Upper lobe of left lung (tissue), 6 donors: ENCODE results near the gene CHRNA4. TPM values are rescaled to one million over a fixed set of nuclear protein-coding genes. Genes with fewer than 3 reads are reported as not detected.
A peak's percentile ranks its signal among the peaks of the same experiment; 100 is the strongest.

Source experiments
- ATAC-seq, 2 donors: fragments of 200-7000 bp; cut with Tn5 transposase; one replicate each; pipeline ENCODE4 v1.9.1; 2022; ENCODE audit warnings: mild to moderate bottlenecking in 2 of 2, moderate library complexity in 2 of 2; ENCODE audit not compliant: low FRiP score in 2 of 2
- DNase-seq, 2 donors: peaks; one replicate each; pipeline ENCODE4 v3.0.0-alpha.2; 2019 to 2020
- H3K27ac ChIP-seq, 4 donors: fragments of 200-600 bp; sonication (generic); one replicate each; pipeline ENCODE4 v1.5.1; 2016 to 2019
- H3K27me3 ChIP-seq, 4 donors: fragments of 200-600 bp; sonication (generic); one replicate each; pipeline ENCODE4 v1.5.1; 2017 to 2019
- H3K36me3 ChIP-seq, 4 donors: fragments of 200-600 bp; sonication (generic); one replicate each; pipeline ENCODE4 v1.5.1; 2016 to 2019
- H3K4me1 ChIP-seq, 4 donors: fragments of 200-600 bp; sonication (generic); one replicate each; pipeline ENCODE4 v1.5.1; 2018 to 2019
- H3K4me3 ChIP-seq, 4 donors: fragments of 200-600 bp; sonication (generic); one replicate each; pipeline ENCODE4 v1.5.1; 2017 to 2019; ENCODE audit warnings: mild to moderate bottlenecking in 2 of 4, moderate library complexity in 1 of 4
- H3K9me3 ChIP-seq, 4 donors: fragments of 200-600 bp; sonication (generic); one replicate each; pipeline ENCODE4 v1.5.1; 2018 to 2019
- CTCF ChIP-seq, 6 experiments: fragments of 450-650 bp in 4 of 6; fragments of 200-600 bp in 2 of 6; sonication (generic) in 2 of 6; IDR thresholded peaks; one replicate each; pipeline ENCODE4 v1.5.1; 2016 to 2019; ENCODE audit warnings: antibody characterized with exemption in 6 of 6
- EP300 ChIP-seq, 4 donors: sonication (generic); formaldehyde crosslinking; IDR thresholded peaks; one replicate each; pipeline ENCODE4 v1.5.1; 2017; ENCODE audit warnings: antibody characterized with exemption in 4 of 4, control low read depth in 2 of 4
- POLR2A ChIP-seq, 4 donors: fragments of 450-650 bp; IDR thresholded peaks; one replicate each; pipeline ENCODE4 v1.5.1; 2016 to 2017; ENCODE audit warnings: antibody characterized with exemption in 4 of 4, mild to moderate bottlenecking in 2 of 4
- POLR2AphosphoS5 ChIP-seq, 2 donors: sonication (generic); formaldehyde crosslinking; IDR thresholded peaks; one replicate each; pipeline ENCODE4 v1.5.1; 2017; ENCODE audit warnings: antibody characterized with exemption in 2 of 2
- WGBS, 2 donors: methylation state at CpG; one replicate each; pipeline ENCODE4 v1.1.5; 2017 to 2018; 5-methylcytosine and 5-hydroxymethylcytosine counted together
- total RNA-seq, 6 donors: library from RNA; depleted of rRNA in 4 of 6; stranded (reverse); fragments of >200 nt in 4 of 6; gene quantifications; one replicate each; pipeline versions ENCODE4 v1.1.0 to v1.2.1, GENCODE V29; 2016 to 2021
- donor health status: DM: no; HTN: no; CAD: no; lungs with moderate emphysema.
- donor health status: DM: no; HTN: yes; CAD: no; lungs with severe emphysema.

The CHRNA4 gene
- total RNA-seq, 6 donors from 2014 or later, result 0.10 TPM; not detected in 5

- DNase-seq, result peak in 1 of 2 donors; percentile 69
- H3K27me3 ChIP-seq, result no peaks in the 10 kb centered on the region
These were observed 6.4 kb downstream of the CHRNA4 start for GRCh38 chr20:63354636-63355350.

GRCh38 chr20:63352811-63353221, 8.3 kb downstream of the CHRNA4 start:
- no peaks in the 10 kb centered on the region for H3K36me3 ChIP-seq
- DNase-seq, result peak in 1 of 2 donors; percentile 65
- ATAC-seq, result no peak
- TF ChIP-seq CTCF (IDR thresholded peaks at IDR 0.05) (no peak), POLR2AphosphoS5 (IDR thresholded peaks at IDR 0.05) (no peak), EP300 (IDR thresholded peaks at IDR 0.05) (no peak), POLR2A (IDR thresholded peaks at IDR 0.05) (no peak)
- no peak overlapping the region for H3K4me3 ChIP-seq
- no peaks in the 10 kb centered on the region for H3K27me3 ChIP-seq
- 71 to 75% methylated on average over 2 to 3 of the region's 12 CpGs for WGBS, 2 donors
- H3K4me1 ChIP-seq, result no peaks in the 10 kb centered on the region
- no peak overlapping the region for H3K27ac ChIP-seq
- H3K9me3 ChIP-seq, result no peaks in the 10 kb centered on the region

More at GRCh38 chr20:63354636-63355350, 6.4 kb downstream of the CHRNA4 start:
- no peaks in the 10 kb centered on the region for H3K4me1 ChIP-seq
- TF ChIP-seq POLR2A (IDR thresholded peaks at IDR 0.05) (no peak), EP300 (IDR thresholded peaks at IDR 0.05) (no peak), CTCF (IDR thresholded peaks at IDR 0.05) (no peak), POLR2AphosphoS5 (IDR thresholded peaks at IDR 0.05) (no peak)
- H3K9me3 ChIP-seq, result no peaks in the 10 kb centered on the region
- WGBS, 2 donors, result 82% methylated on average over 23 of the region's 25 CpGs; no CpG with 5 or more reads in 1 of the 2 donors
- ATAC-seq, result no peak
- no peak overlapping the region for H3K27ac ChIP-seq
- no peaks in the 10 kb centered on the region for H3K36me3 ChIP-seq
- no peak overlapping the region for H3K4me3 ChIP-seq

GRCh38 chr20:63351811-63352591, 9.1 kb downstream of the CHRNA4 start:
- no peaks in the 10 kb centered on the region for H3K9me3 ChIP-seq
- 40 to 58% methylated on average over 14 to 25 of the region's 28 CpGs for WGBS, 2 donors
- DNase-seq, result peak in 1 of 2 donors; percentile 59
- TF ChIP-seq POLR2AphosphoS5 (IDR thresholded peaks at IDR 0.05) (no peak), EP300 (IDR thresholded peaks at IDR 0.05) (no peak), POLR2A (IDR thresholded peaks at IDR 0.05) (no peak), CTCF (IDR thresholded peaks at IDR 0.05) (no peak)
- H3K27me3 ChIP-seq, result no peaks in the 10 kb centered on the region
- ATAC-seq, result no peak
- H3K36me3 ChIP-seq, result no peaks in the 10 kb centered on the region
- H3K27ac ChIP-seq, result no peak overlapping the region
- H3K4me3 ChIP-seq, result no peak overlapping the region
- no peaks in the 10 kb centered on the region for H3K4me1 ChIP-seq

- no peak for ATAC-seq
- H3K4me1 ChIP-seq, result no peaks in the 10 kb centered on the region
- no peak for DNase-seq
- WGBS, 2 donors, result 89% methylated on average over 10 to 12 of the region's 12 CpGs
- H3K27me3 ChIP-seq, result no peaks in the 10 kb centered on the region
- H3K27ac ChIP-seq, result no peak overlapping the region
- no peak overlapping the region for H3K4me3 ChIP-seq
- H3K9me3 ChIP-seq, result no peaks in the 10 kb centered on the region
- TF ChIP-seq EP300 (IDR thresholded peaks at IDR 0.05), result no peak
- TF ChIP-seq POLR2A (IDR thresholded peaks at IDR 0.05), result no peak
- no peak for TF ChIP-seq POLR2AphosphoS5 (IDR thresholded peaks at IDR 0.05)
- no peak for TF ChIP-seq CTCF (IDR thresholded peaks at IDR 0.05)
- H3K36me3 ChIP-seq, result no peaks in the 10 kb centered on the region
These were observed 9.8 kb downstream of the CHRNA4 start for GRCh38 chr20:63351326-63351700.
